ENCODE data around the gene OR2AT4.

DNA sequence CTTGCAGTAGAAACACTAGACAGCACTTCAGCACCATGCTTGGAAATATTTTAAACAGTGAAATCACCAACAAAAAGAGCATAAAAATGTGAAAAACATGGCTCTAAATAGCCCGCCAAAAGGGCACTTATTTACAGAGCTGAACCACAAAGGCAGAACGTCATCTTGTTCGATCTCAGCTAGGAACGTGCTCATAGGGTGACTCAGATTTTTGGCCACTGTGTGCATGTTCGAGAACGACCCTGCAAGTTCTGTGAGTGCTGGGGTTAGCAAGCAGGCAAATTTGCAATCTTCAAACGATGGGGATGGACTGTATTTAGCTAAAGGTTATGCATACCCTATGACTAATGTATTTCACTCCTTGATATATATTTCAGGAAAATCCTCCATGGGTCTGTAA is 30.6 kb downstream of the OR2AT4 start:
- TF ChIP-seq POLR2A (IDR thresholded peaks at IDR 0.05): no peak
- TF ChIP-seq, protein P1, sequence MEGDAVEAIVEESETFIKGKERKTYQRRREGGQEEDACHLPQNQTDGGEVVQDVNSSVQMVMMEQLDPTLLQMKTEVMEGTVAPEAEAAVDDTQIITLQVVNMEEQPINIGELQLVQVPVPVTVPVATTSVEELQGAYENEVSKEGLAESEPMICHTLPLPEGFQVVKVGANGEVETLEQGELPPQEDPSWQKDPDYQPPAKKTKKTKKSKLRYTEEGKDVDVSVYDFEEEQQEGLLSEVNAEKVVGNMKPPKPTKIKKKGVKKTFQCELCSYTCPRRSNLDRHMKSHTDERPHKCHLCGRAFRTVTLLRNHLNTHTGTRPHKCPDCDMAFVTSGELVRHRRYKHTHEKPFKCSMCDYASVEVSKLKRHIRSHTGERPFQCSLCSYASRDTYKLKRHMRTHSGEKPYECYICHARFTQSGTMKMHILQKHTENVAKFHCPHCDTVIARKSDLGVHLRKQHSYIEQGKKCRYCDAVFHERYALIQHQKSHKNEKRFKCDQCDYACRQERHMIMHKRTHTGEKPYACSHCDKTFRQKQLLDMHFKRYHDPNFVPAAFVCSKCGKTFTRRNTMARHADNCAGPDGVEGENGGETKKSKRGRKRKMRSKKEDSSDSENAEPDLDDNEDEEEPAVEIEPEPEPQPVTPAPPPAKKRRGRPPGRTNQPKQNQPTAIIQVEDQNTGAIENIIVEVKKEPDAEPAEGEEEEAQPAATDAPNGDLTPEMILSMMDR (IDR thresholded peaks at IDR 0.05): no peak
